MM.1S (cell line): Measurements from ENCODE around the gene DCDC2C.

Source experiments
- DNase-seq: peaks from one replicate; pipeline ENCODE4 v3.0.0-alpha.2; 2015
- H2AFZ ChIP-seq: fragments of 300-600 bp; sonication (generic); 2 replicates; pipeline ENCODE4 v1.6.0; 2016; ENCODE audit warnings: antibody characterized with exemption, low read length
- H3F3A ChIP-seq: fragments of 300-600 bp; sonication (generic); 2 replicates; pipeline ENCODE4 v1.6.1; 2016; ENCODE audit warnings: mild to moderate bottlenecking, antibody characterized with exemption, low read length, moderate library complexity, mixed read lengths; ENCODE audit not compliant: insufficient read depth
- H3K27ac ChIP-seq: fragments of 300-600 bp; sonication (generic); 2 replicates; pipeline ENCODE4 v1.5.1; 2016; ENCODE audit warnings: mild to moderate bottlenecking, low read length
- H3K27me3 ChIP-seq: fragments of 300-600 bp; sonication (generic); replicated peaks from 2 replicates; pipeline ENCODE4 v1.6.0; 2016; ENCODE audit warnings: low read length; ENCODE audit not compliant: insufficient read depth
- H3K36me3 ChIP-seq: fragments of 300-600 bp; sonication (generic); replicated peaks from 2 replicates; pipeline ENCODE4 v1.6.1; 2016; ENCODE audit warnings: mild to moderate bottlenecking, low read length, mixed read lengths; ENCODE audit not compliant: insufficient read depth
- H3K4me1 ChIP-seq: fragments of 300-600 bp; sonication (generic); 2 replicates; pipeline ENCODE4 v1.6.1; 2016; ENCODE audit warnings: low read length, mixed read lengths
- H3K4me2 ChIP-seq: fragments of 300-600 bp; sonication (generic); 2 replicates; pipeline ENCODE4 v1.6.0; 2016; ENCODE audit warnings: low read depth, low read length
- H3K4me3 ChIP-seq: fragments of 300-600 bp; sonication (generic); 2 replicates; pipeline ENCODE4 v1.5.1; 2016; ENCODE audit warnings: low read length, mixed read lengths
- H3K79me2 ChIP-seq: fragments of 300-600 bp; sonication (generic); 2 replicates; pipeline ENCODE4 v1.6.1; 2016; ENCODE audit warnings: mixed run types, low read length, mixed read lengths
- H3K9ac ChIP-seq: fragments of 300-600 bp; sonication (generic); 2 replicates; pipeline ENCODE4 v1.6.1; 2016; ENCODE audit warnings: low read length, mixed read lengths
- H3K9me2 ChIP-seq: fragments of 300-600 bp; sonication (generic); replicated peaks from 2 replicates; pipeline ENCODE4 v1.6.1; 2016; ENCODE audit warnings: mild to moderate bottlenecking, low read length, mixed read lengths; ENCODE audit not compliant: insufficient read depth
- H3K9me3 ChIP-seq: fragments of 300-600 bp; sonication (generic); replicated peaks from 2 replicates; pipeline ENCODE4 v1.6.1; 2016; ENCODE audit warnings: mild to moderate bottlenecking, low read length, mixed read lengths; ENCODE audit not compliant: insufficient read depth
- H4K20me1 ChIP-seq: fragments of 300-600 bp; sonication (generic); 2 replicates; pipeline ENCODE4 v1.6.1; 2016; ENCODE audit warnings: mild to moderate bottlenecking, low read length, moderate library complexity, mixed read lengths; ENCODE audit not compliant: insufficient read depth
- EZH2 ChIP-seq: fragments of 300-600 bp; sonication (generic); optimal IDR thresholded peaks from 2 replicates; pipeline ENCODE3; 2017; ENCODE audit warnings: low read depth, mild to moderate bottlenecking, antibody characterized with exemption, low read length, mixed read lengths
- EZH2phosphoT487 ChIP-seq: fragments of 300-600 bp; sonication (generic); IDR thresholded peaks from 2 replicates; pipeline ENCODE4 v1.6.1; 2018; ENCODE audit warnings: antibody characterized with exemption, low read length
- TF ChIP-seq, protein P1 (sequence below): fragments of 300-600 bp; sonication (generic); IDR thresholded peaks from 2 replicates; pipeline ENCODE4 v1.5.1; 2016; ENCODE audit warnings: antibody characterized with exemption, low read length, mixed read lengths

Gene DCDC2C

DNA sequence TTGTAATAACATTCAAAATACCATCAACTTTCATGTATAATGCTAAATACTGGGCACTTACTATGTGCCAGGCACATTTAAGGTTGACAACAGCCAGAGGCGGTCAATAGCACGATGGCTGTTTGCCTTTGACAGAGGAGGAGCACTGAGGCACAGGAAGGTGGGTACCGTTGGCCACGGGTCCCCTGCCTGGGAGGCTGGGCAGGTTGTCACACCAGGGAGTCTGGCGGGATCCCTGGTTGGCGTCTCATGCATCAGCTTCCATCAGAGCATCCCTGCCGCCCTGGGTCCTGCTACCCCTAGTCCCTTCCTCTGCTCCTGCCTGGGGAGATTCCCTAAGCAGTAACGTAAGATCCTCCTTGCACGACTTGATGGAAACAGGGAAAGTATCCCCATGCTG is 25.9 kb upstream of the DCDC2C start:
- Histone ChIP-seq H3K4me1 (no peaks in the 10 kb centered on the region), H3K9me2 (no peaks in the 10 kb centered on the region), H3K9ac (no peak overlapping the region), H4K20me1 (no peaks in the 10 kb centered on the region), H3K4me2 (no peak overlapping the region), H3F3A (no peaks in the 10 kb centered on the region), H3K27me3 (no peaks in the 10 kb centered on the region), H3K9me3 (no peaks in the 10 kb centered on the region), H3K4me3 (no peak overlapping the region), H3K27ac (no peak overlapping the region), H2AFZ (no peak overlapping the region), H3K36me3 (no peaks in the 10 kb centered on the region), H3K79me2 (no peaks in the 10 kb centered on the region)
- TF ChIP-seq, protein P1, sequence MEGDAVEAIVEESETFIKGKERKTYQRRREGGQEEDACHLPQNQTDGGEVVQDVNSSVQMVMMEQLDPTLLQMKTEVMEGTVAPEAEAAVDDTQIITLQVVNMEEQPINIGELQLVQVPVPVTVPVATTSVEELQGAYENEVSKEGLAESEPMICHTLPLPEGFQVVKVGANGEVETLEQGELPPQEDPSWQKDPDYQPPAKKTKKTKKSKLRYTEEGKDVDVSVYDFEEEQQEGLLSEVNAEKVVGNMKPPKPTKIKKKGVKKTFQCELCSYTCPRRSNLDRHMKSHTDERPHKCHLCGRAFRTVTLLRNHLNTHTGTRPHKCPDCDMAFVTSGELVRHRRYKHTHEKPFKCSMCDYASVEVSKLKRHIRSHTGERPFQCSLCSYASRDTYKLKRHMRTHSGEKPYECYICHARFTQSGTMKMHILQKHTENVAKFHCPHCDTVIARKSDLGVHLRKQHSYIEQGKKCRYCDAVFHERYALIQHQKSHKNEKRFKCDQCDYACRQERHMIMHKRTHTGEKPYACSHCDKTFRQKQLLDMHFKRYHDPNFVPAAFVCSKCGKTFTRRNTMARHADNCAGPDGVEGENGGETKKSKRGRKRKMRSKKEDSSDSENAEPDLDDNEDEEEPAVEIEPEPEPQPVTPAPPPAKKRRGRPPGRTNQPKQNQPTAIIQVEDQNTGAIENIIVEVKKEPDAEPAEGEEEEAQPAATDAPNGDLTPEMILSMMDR = no peak
- TF ChIP-seq EZH2 (no peak), EZH2phosphoT487 (no peak)
- no peak for DNase-seq

DNA sequence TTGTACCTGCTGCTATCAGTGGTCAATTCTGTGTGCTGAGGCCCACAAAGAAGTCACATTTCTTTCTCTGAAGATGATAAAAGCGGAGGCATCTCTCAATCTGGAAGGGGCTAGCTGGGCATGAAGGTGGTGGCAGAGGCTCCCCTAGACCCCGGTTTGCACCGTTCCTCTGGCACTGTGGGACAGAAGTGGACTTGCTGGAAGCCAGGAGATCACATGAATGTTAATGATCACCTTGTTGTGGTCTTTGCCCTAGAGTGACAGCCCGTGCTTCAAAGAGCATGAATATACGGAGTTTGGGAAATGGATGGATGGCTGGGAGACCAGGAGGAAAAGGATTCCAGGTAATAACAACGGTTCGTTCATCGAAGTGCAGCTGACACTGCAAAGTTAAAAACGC is 25.2 kb upstream of the DCDC2C start:
- Histone ChIP-seq H3F3A (no peaks in the 10 kb centered on the region), H4K20me1 (no peaks in the 10 kb centered on the region), H3K4me2 (no peak overlapping the region), H3K27ac (no peak overlapping the region), H3K9me2 (no peaks in the 10 kb centered on the region), H3K27me3 (no peaks in the 10 kb centered on the region), H2AFZ (no peak overlapping the region), H3K36me3 (no peaks in the 10 kb centered on the region), H3K9me3 (no peaks in the 10 kb centered on the region), H3K79me2 (no peaks in the 10 kb centered on the region), H3K4me3 (no peak overlapping the region), H3K9ac (no peak overlapping the region), H3K4me1 (no peaks in the 10 kb centered on the region)
- TF ChIP-seq, protein P1 = no peak
- TF ChIP-seq EZH2 (no peak), EZH2phosphoT487 (no peak)
- DNase-seq = no peak

DNA sequence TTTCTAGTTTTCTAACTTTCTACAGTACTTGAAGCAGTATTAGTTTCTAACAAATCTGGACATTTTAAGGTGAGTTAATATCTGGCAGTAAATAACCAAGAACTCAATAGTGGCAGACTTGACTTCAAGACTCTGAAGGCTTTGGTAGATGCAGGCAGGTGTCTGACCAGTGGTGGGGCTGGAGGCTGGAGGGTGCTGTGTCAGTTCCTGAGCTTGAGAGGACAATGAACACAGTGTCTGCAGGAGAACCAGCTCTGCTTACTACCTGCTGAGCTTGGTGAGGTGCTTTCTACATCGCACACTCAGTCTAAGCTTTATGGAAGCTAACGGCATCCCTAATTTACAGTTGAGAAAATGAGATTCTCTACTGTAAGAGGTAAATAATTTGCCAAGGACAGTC is 24.2 kb upstream of the DCDC2C start:
- Histone ChIP-seq H3K4me1 (no peaks in the 10 kb centered on the region), H3K36me3 (no peaks in the 10 kb centered on the region), H3K9me2 (no peaks in the 10 kb centered on the region), H3K9ac (no peak overlapping the region), H3K4me2 (no peak overlapping the region), H3K27ac (no peak overlapping the region), H3K27me3 (no peaks in the 10 kb centered on the region), H3K79me2 (no peaks in the 10 kb centered on the region), H3F3A (no peaks in the 10 kb centered on the region), H3K4me3 (no peak overlapping the region), H2AFZ (no peak overlapping the region), H3K9me3 (no peaks in the 10 kb centered on the region), H4K20me1 (no peaks in the 10 kb centered on the region)
- TF ChIP-seq, protein P1 = no peak
- TF ChIP-seq EZH2 (no peak), EZH2phosphoT487 (no peak)
- DNase-seq = no peak
